H9 (cell line): Measurements from ENCODE around the gene ASB15. TPM values are rescaled to one million over a fixed set of nuclear protein-coding genes. Genes with fewer than 3 reads are reported as not detected.

ENCODE experiments used
- DNase-seq: peaks from one replicate; pipeline ENCODE4 v3.0.0-alpha.2; 2017
- H2AFZ ChIP-seq: one replicate; pipeline ENCODE4 v1.6.1; 2013; ENCODE audit warnings: mild to moderate bottlenecking, low read length, control low read depth, moderate library complexity
- H2AK5ac ChIP-seq: 2 replicates; pipeline ENCODE4 v1.6.1; 2013; ENCODE audit warnings: low read length, control low read depth, mixed read lengths; ENCODE audit not compliant: insufficient read length
- H2BK120ac ChIP-seq: one replicate; pipeline ENCODE4 v1.6.1; 2013; ENCODE audit warnings: low read depth, mild to moderate bottlenecking, low read length, control low read depth, inconsistent platforms; ENCODE audit not compliant: poor library complexity, severe bottlenecking
- H2BK12ac ChIP-seq: 2 replicates; pipeline ENCODE4 v1.6.1; 2013; ENCODE audit warnings: low read length, control low read depth, mixed read lengths, low read depth; ENCODE audit not compliant: insufficient read length
- H2BK15ac ChIP-seq: 2 replicates; pipeline ENCODE4 v1.6.1; 2013; ENCODE audit warnings: low read depth, low read length, control low read depth
- H2BK20ac ChIP-seq: one replicate; pipeline ENCODE4 v1.6.1; 2013; ENCODE audit warnings: low read depth, mild to moderate bottlenecking, low read length, control low read depth, inconsistent platforms; ENCODE audit not compliant: poor library complexity, severe bottlenecking
- H2BK5ac ChIP-seq: 2 replicates; pipeline ENCODE4 v1.6.1; 2013; ENCODE audit warnings: low read length, control low read depth, mixed read lengths; ENCODE audit not compliant: insufficient read length
- H3K14ac ChIP-seq: 2 replicates; pipeline ENCODE4 v1.6.1; 2013; ENCODE audit warnings: low read length, control low read depth; ENCODE audit not compliant: insufficient read depth
- H3K18ac ChIP-seq: 2 replicates; pipeline ENCODE4 v1.6.1; 2013; ENCODE audit warnings: low read depth, mild to moderate bottlenecking, mixed read lengths, low read length, control low read depth; ENCODE audit not compliant: insufficient read length
- H3K23ac ChIP-seq: 2 replicates; pipeline ENCODE4 v1.6.1; 2013; ENCODE audit warnings: low read length, control low read depth, mixed read lengths, low read depth; ENCODE audit not compliant: insufficient read length
- H3K23me2 ChIP-seq: 2 replicates; pipeline ENCODE4 v1.6.1; 2013; ENCODE audit warnings: low read depth, mild to moderate bottlenecking, mixed read lengths, low read length, control low read depth; ENCODE audit not compliant: insufficient read length, poor library complexity, severe bottlenecking
- H3K27ac ChIP-seq: 2 replicates; pipeline ENCODE4 v1.5.1; 2013; ENCODE audit warnings: low read length, control low read depth, mixed read lengths, low read depth; ENCODE audit not compliant: insufficient read length
- H3K27me3 ChIP-seq: 2 replicates; pipeline ENCODE4 v1.6.1; 2013; ENCODE audit warnings: low read length, control low read depth, inconsistent platforms; ENCODE audit not compliant: insufficient read depth
- H3K4ac ChIP-seq: 2 replicates; pipeline ENCODE4 v1.6.1; 2013; ENCODE audit warnings: low read depth, mild to moderate bottlenecking, control low read depth, inconsistent platforms, low read length, moderate library complexity
- H3K4me1 ChIP-seq: 2 replicates; pipeline ENCODE4 v1.6.1; 2013; ENCODE audit warnings: low read length, control low read depth, inconsistent platforms; ENCODE audit not compliant: insufficient read depth
- H3K4me2 ChIP-seq: 2 replicates; pipeline ENCODE4 v1.6.1; 2013; ENCODE audit warnings: low read length, control low read depth, mixed read lengths; ENCODE audit not compliant: insufficient read length, insufficient read depth
- H3K56ac ChIP-seq: 2 replicates; pipeline ENCODE4 v1.6.1; 2013; ENCODE audit warnings: low read depth, mild to moderate bottlenecking, mixed read lengths, low read length, control low read depth; ENCODE audit not compliant: insufficient read length
- H3K79me1 ChIP-seq: 2 replicates; pipeline ENCODE4 v1.6.1; 2013; ENCODE audit warnings: low read depth, mild to moderate bottlenecking, moderate library complexity, low read length, control low read depth, inconsistent platforms; ENCODE audit not compliant: insufficient read depth, poor library complexity, severe bottlenecking
- H3K79me2 ChIP-seq: 2 replicates; pipeline ENCODE4 v1.6.1; 2013; ENCODE audit warnings: low read length, control low read depth, inconsistent platforms; ENCODE audit not compliant: insufficient read depth
- H3K9ac ChIP-seq: 2 replicates; pipeline ENCODE4 v1.6.1; 2013; ENCODE audit warnings: low read length, control low read depth, mixed read lengths; ENCODE audit not compliant: insufficient read length; ENCODE audit errors: extremely low read depth
- H3K9me3 ChIP-seq: one replicate; pipeline ENCODE4 v1.6.1; 2013; ENCODE audit warnings: low read depth, low read length, inconsistent platforms; ENCODE audit not compliant: control insufficient read depth
- H3T11ph ChIP-seq: one replicate; pipeline ENCODE4 v1.6.1; 2013; ENCODE audit warnings: mild to moderate bottlenecking, low read length, control low read depth, inconsistent platforms
- H4K20me1 ChIP-seq: one replicate; pipeline ENCODE4 v1.6.1; 2013; ENCODE audit not compliant: control insufficient read depth, insufficient read length, insufficient read depth
- H4K5ac ChIP-seq: 2 replicates; pipeline ENCODE4 v1.6.1; 2013; ENCODE audit warnings: low read depth, mild to moderate bottlenecking, mixed read lengths, low read length, control low read depth; ENCODE audit not compliant: insufficient read length
- H4K8ac ChIP-seq: replicated peaks from 2 replicates; pipeline ENCODE4 v1.6.1; 2013; ENCODE audit warnings: low read length, control low read depth, mixed read lengths, low read depth; ENCODE audit not compliant: insufficient read length
- H4K91ac ChIP-seq: 2 replicates; pipeline ENCODE4 v1.6.1; 2013; ENCODE audit warnings: low read depth, mild to moderate bottlenecking, moderate library complexity, mixed read lengths, low read length, control low read depth; ENCODE audit not compliant: insufficient read length
- H3K27ac Mint-ChIP-seq, 3 experiments: 2 replicates in 2 of 3; 3 replicates in 1 of 3; pipeline ENCODE4 v1.8.0; 2020 to 2021; ENCODE audit warnings: mixed read lengths in 3 of 3, mild to moderate bottlenecking in 1 of 3, moderate library complexity in 1 of 3
- H3K27me3 Mint-ChIP-seq: 2 replicates; pipeline ENCODE4 v1.8.0; 2021; ENCODE audit warnings: low read depth, mild to moderate bottlenecking, moderate library complexity, mixed read lengths
- H3K36me3 Mint-ChIP-seq, 3 experiments: 2 replicates in 2 of 3; 3 replicates in 1 of 3; pipeline ENCODE4 v1.8.0; 2020 to 2021; ENCODE audit warnings: low read depth in 3 of 3, mixed read lengths in 3 of 3; ENCODE audit not compliant: insufficient read depth in 1 of 3
- H3K4me1 Mint-ChIP-seq, 2 experiments: 2 replicates each; pipeline ENCODE4 v1.8.0; 2020; ENCODE audit warnings: mixed read lengths in 2 of 2
- H3K4me3 Mint-ChIP-seq, 2 experiments: 2 replicates in 1 of 2; 3 replicates in 1 of 2; pipeline ENCODE4 v1.8.0; 2020 to 2021; ENCODE audit warnings: mild to moderate bottlenecking in 2 of 2, mixed read lengths in 2 of 2, moderate library complexity in 1 of 2
- H3K9me3 Mint-ChIP-seq, 2 experiments: 2 replicates in 1 of 2; 3 replicates in 1 of 2; pipeline ENCODE4 v1.8.0; 2020; ENCODE audit warnings: mild to moderate bottlenecking in 2 of 2, mixed read lengths in 2 of 2, moderate library complexity in 1 of 2
- WGBS: extraction: QIAGEN DNeasy Blood & Tissue Kit; methylation state at CpG from one replicate; pipeline ENCODE4 v1.1.7; 2013; ENCODE audit warnings: missing lambda C conversion rate, low lambda C conversion rate, mixed read lengths; ENCODE audit not compliant: insufficient read length; ENCODE audit errors: extremely low coverage; 5-methylcytosine and 5-hydroxymethylcytosine counted together
- total RNA-seq: library from RNA; stranded (reverse); gene quantifications from 2 replicates; pipeline ENCODE4 v1.2.1, GENCODE V29; 2021
- TF ChIP-seq, protein P1 (sequence below): fragments of 200-600 bp; sonication (generic); conservative IDR thresholded peaks from 3 replicates; pipeline ENCODE4 v1.8.0; 2021; ENCODE audit warnings: antibody characterized with exemption, mild to moderate bottlenecking

The ASB15 gene
- total RNA-seq, 1 experiment from 2014 or later = not detected

DNA sequence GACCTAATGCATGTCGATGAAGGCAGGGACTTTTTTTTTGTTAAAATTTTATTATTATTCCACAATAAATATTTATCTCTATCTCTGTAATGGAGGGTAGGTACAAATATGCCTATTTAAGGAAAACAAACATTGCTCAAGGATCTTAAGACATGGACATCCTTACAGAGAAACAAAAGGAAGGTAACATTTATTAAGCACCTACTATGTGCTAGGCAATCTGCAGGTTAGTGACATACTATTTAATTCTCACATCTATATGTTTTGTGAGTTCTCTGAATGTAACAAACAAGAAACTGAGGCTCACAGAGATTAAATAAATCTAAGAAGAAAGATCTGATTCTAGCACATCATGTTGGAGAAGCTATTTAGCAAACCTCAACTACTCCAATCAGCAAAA is 86.1 kb downstream of the ASB15 start:
- H4K91ac ChIP-seq = no peak overlapping the region
- no peaks in the 10 kb centered on the region for H3K79me2 ChIP-seq
- Mint-ChIP-seq H3K4me3 (no peak overlapping the region), H3K4me1 (peaks cover 5 to 20% of the 10 kb centered on the region in 2 experiments; a peak in 3 of 4 replicates), H3K9me3 (no peaks in the 10 kb centered on the region), H3K27ac (no peak overlapping the region; a peak in 1 of 7 replicates), H3K27me3 (no peaks in the 10 kb centered on the region), H3K36me3 (peaks cover 5 to 41% (median 38%) of the 10 kb centered on the region in 3 experiments; a peak in 6 of 7 replicates)
- no peak overlapping the region for H2AK5ac ChIP-seq
- no peak overlapping the region for H2BK120ac ChIP-seq
- H2BK15ac ChIP-seq = no peak overlapping the region
- H3K4me2 ChIP-seq = no peak overlapping the region
- TF ChIP-seq, protein P1, sequence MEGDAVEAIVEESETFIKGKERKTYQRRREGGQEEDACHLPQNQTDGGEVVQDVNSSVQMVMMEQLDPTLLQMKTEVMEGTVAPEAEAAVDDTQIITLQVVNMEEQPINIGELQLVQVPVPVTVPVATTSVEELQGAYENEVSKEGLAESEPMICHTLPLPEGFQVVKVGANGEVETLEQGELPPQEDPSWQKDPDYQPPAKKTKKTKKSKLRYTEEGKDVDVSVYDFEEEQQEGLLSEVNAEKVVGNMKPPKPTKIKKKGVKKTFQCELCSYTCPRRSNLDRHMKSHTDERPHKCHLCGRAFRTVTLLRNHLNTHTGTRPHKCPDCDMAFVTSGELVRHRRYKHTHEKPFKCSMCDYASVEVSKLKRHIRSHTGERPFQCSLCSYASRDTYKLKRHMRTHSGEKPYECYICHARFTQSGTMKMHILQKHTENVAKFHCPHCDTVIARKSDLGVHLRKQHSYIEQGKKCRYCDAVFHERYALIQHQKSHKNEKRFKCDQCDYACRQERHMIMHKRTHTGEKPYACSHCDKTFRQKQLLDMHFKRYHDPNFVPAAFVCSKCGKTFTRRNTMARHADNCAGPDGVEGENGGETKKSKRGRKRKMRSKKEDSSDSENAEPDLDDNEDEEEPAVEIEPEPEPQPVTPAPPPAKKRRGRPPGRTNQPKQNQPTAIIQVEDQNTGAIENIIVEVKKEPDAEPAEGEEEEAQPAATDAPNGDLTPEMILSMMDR = no peak
- no peaks in the 10 kb centered on the region for H4K20me1 ChIP-seq
- no peak overlapping the region for H3K18ac ChIP-seq
- H3K4me1 ChIP-seq = no peaks in the 10 kb centered on the region; the same call in 1 of the 2 replicates
- no peak overlapping the region for H3K14ac ChIP-seq
- no peak for DNase-seq
- H3K4ac ChIP-seq = no peak overlapping the region
- no peak overlapping the region for H4K5ac ChIP-seq
- H3K27ac ChIP-seq = no peak overlapping the region
- H3K27me3 ChIP-seq = no peaks in the 10 kb centered on the region
- no peak overlapping the region for H3T11ph ChIP-seq
- no peak overlapping the region for H2BK5ac ChIP-seq
- H3K23ac ChIP-seq = no peak overlapping the region
- H3K9me3 ChIP-seq = no peaks in the 10 kb centered on the region
- H3K9ac ChIP-seq = no peak overlapping the region
- no CpG with 5 or more reads among the region's 1 CpG for WGBS
- H4K8ac ChIP-seq = no peak overlapping the region
- H3K56ac ChIP-seq = no peak overlapping the region
- no peaks in the 10 kb centered on the region for H3K23me2 ChIP-seq
- H3K79me1 ChIP-seq = no peaks in the 10 kb centered on the region
- no peak overlapping the region for H2AFZ ChIP-seq
- no peak overlapping the region for H2BK12ac ChIP-seq
- H2BK20ac ChIP-seq = no peak overlapping the region

Other genes starting within 250 kb of the ASB15 start
- 0.28 and 0.39 TPM in 2 replicates for gene IQUB, start 67.2 kb upstream of the ASB15 start, total RNA-seq
- 69.4 and 76.5 TPM in 2 replicates for gene NDUFA5, start 44.0 kb upstream of the ASB15 start, total RNA-seq
- not detected in 2 replicates for gene LMOD2, start 54.0 kb downstream of the ASB15 start, total RNA-seq
- gene WASL, start 147.2 kb downstream of the ASB15 start, total RNA-seq = 39.3 and 41.9 TPM in 2 replicates
- gene HYAL4, start 243.3 kb downstream of the ASB15 start, total RNA-seq = not detected in 2 replicates